ENCODE data around the gene ZNF318.

The ZNF318 gene

DNA sequence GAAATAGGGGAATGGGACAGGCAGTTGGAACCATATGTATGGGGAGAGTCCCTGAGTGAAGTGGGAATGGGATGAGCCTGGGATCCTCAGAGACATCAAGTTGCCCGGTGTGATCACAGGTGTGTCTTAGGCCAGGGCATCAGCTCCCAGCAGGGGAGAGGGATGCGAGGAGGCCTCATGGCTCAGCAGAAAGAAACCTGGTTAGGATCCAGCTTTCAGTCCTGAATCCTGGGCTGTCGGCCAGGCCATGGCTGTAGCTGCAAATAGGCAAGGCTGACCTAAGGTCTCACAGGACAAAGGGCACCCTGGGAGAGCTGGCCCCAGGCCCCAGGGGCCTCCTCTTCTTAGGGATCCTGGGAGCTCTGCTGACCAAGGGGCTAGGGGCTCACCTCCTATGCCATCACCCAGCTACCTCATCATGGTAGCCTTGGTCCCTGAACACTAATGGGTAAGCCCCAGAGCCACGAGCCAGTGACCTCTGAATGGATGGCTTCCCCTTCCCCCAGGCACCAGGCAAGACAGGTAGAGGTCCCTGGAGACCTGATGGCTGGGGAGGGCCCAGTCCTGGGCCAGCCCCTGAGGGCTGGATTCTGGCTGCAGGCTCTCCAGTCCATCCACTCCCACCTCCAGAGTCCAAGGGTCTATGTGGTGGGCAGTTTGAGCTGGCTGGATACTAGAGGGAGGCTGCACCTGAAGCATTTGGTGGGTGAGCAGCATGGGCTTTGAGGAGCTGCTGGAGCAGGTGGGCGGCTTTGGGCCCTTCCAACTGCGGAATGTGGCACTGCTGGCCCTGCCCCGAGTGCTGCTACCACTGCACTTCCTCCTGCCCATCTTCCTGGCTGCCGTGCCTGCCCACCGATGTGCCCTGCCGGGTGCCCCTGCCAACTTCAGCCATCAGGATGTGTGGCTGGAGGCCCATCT, 71.5 kb downstream of the ZNF318 start, which contains the start of gene SLC22A7:
TSS of gene SLC22A7 (plus strand) at position 617 of the 921 bp plus-strand sequence. CDS start at position 716, 99 bp downstream.
- DNase-seq: no peak

DNA sequence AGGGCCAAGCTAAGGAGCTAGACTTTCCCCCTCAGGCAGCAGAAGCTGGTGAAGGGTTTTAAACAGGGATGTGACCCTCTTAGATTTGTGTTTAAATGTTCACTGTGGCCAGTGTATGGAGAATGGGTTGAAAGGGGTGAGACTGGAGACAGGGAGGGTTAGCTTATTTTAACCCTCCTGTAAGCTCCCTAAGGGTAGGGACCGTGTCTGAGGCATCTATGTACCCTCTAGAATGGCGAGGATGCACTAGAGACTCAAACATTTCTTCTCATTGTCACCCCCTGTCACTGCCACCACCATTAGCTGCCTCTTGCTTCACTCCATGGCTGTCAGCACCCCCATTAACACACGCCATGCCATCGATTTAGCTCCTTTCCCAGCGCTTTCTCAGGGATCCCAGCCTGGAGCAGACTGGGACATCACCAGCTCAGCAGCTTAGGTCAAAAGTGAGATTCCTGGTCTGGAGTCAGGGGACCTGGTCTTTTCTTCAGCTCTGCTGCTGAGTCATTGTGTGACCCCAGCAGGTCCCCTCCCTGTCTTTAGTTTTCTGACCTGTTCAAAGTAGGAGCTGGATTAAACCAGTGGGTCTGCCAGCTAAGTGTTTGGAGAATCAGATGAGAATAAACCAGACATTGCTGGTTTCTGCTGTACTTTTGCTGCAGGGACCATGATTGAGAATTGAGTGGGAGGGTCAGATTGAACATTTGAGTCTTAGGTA, 72.5 kb downstream of the ZNF318 start:
- DNase-seq: no peak

DNA sequence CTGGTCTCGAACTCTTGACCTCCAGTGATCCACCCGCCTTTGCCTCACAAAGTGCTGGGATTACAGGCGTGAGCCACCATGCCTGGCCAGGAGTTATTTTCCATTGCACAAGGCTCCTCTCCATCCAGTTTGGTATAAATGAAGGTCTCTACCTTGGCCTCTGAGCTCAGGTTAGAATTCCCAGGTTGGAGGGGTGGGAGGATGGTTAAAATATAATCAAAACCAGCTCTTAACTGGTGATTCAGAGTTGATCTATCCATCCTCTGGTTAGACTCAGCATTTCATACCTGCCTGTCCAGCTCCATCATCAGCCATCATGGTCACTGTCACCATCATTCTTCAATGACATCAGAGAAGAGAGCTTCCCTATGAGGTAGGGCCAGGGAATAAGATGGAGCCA, 74.0 kb downstream of the ZNF318 start:
- no peak for DNase-seq

DNA sequence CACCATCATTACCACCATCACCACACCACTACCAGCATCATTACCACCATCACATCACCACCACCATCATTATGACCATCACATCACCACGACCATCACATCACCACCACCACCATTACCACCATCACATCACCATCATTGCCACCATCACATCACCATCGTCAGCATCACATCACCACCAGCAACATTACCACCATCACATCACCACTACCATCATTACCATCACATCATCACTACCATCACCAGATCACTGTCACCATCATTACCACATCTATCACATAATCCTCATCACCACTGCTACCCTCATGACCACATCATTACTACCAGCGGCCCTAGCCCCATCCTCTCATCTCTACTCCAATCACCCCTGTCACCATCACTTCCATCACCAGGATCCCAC, 74.9 kb downstream of the ZNF318 start:
- DNase-seq: no peak

DNA sequence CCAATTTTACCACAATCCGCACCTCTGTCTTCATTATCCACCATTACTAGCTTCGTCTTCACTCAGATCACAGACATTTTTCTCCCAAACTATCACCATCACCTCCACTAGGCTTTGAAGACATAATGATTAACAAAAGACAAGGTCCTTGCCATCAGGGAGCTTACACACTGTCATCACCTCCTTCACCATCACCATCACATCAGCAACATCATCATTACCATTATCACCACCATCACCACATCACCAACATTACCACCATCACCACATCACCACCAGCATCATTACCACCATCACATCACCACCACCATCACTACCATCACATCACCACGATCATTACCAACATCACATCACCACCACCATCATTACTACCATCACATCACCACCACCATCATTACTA, 75.7 kb downstream of the ZNF318 start:
- no peak for DNase-seq

DNA sequence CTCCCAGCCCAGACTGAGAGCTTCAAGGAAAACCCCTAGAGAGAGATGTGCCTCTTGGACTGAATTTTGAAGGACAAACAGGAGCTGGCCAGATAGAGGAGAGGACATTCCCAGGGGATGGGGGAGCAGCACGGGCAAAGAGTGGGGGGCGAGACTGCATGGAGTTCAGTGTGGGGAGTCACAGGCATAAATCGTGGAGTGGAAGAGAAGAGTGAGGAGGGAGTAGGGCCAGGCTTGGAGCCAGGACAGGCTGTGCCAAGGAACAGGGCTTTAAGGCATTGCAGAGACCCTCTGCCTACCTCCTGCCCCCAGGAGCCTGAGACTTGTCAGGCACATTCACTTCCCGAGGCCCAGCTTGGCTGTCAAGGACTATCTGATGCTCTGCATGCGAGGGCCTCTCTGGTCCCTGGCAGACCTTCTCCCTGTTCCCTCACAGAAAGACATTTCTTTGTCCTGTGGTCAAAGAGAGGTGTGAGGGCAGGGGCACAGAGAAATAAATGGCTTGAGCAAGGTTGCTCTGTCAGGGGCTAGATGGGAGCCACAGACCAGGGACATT, 76.6 kb downstream of the ZNF318 start:
- DNase-seq: no peak

DNA sequence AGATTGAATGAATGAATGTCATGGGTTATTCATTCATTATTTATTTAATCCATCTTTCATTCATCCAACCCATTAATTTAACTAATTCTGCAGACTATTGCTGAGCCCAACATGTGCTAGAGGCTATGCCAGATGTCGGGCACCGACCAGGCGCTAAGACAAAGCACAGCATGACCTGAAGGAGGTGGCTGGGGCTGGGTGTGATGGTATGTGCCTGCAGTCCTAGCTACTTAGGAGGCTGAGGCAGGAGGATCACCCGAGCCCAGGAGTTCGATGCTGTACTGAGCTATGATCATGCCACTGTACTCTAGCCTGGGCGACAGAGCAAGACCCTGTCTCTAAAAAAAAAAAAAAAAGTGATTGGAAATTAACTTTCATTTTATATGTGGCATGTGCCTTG, 77.1 kb downstream of the ZNF318 start:
- DNase-seq: no peak

DNA sequence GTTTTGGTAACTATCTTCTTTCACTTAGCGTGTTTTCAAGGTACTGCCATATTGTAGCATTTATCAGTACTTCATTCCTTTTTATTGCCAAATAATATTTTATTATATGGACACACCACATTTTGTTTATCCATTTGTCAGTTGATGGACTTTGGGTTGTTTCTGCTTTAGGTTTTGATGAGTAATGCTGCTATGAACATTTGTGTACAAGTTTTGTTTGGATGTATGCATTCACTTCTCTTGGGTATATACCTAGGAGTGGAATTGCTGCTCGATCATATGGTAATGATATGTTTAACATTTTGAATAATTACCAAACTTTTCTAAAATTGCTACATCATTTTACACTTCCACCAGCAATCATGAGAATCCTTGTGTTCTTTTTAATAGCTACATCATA, 77.7 kb downstream of the ZNF318 start:
- no peak for DNase-seq

DNA sequence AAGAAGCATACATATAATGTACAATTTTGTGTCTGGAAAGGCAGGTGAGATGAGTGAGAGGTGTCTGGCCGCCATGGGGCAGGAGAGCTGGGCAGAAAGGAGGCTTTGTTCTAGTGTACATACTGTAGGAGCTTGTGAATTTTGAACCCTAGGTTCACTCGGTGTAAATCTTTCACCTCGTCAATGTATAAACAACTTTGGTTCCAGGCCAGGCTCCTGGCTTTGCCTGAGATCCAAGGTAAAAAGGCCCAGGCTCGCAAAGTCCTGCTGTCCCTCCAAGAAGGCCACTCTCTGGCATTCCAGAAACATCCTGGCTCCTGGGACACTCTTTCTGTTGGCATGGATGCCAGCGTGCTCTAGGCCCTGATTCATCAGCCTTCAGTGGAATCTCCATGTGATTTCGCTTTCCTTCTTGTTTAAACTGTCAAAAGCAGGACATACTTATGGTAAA, 78.5 kb downstream of the ZNF318 start:
- DNase-seq: no peak

DNA sequence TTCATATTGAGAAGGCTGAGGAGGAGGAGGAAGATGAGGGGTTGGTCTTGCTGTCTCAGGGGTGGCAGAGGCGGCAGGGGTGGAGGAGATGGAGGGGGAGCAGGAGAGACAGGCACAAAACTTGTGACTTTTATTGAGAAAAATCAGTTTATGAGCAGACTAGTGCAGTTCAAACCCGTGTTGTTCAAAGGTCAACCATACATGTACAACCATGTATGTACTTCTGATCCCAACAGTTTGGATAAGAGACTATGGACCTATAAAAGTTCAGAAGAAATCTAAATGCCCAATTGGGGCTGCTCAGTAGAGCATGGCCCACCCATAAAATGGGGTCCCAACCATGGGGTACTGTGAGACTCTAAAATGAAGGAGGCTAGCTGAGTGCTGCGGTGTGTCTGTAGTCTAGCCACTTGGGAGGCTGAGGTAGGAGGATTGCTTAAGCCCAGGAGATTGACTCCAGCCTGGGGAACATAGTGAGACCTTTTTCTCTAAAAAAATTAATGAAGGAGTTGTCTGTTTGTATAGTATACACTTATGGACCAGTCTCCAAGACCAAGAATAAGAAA, 79.0 kb downstream of the ZNF318 start:
- DNase-seq: no peak

DNA sequence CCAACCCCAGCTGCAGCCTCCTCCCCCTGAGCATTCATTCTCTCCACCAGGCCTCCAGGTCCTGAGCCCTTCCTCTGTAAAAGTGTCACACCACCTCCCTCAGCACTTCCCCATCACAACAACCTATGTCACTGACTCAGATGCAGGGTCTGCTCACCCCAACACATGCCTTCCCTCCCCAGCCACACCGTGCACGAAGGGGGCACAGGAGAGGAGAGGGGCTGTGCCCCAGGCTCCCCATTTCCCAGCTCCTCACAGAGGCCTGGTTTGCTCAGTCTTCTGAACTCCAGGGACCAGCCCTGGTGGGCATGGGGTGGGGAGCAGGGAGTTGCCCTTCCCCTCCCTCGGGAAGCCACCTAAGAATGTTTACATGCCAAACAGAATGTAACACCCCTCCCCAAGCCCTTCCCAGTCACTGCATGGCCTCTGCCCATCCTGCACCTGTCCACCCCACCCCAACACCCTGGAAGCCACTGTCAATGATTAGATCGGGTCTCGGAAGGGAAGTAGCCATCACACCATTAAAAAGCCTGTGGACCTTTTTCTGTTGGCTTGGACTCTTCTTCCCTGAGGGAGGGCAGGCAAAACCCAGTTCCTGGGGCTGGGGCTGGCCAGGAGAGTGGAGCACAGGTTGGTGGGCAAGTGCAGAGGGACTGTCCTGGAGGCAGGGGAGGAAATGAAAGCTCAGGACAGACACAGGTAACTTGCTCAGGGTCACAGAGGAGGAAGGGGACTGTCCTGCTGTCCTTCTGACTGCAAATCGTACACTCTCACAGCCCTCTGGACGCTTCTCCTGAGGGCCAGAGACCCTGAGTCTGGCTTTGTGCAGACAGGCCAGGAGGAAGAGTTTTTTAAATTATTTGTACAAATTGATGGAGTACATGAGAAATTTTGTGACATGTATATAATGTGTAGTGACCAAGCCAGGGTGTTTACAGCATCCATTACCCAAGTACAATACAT, 81.4 kb downstream of the ZNF318 start:
- DNase-seq: no peak

DNA sequence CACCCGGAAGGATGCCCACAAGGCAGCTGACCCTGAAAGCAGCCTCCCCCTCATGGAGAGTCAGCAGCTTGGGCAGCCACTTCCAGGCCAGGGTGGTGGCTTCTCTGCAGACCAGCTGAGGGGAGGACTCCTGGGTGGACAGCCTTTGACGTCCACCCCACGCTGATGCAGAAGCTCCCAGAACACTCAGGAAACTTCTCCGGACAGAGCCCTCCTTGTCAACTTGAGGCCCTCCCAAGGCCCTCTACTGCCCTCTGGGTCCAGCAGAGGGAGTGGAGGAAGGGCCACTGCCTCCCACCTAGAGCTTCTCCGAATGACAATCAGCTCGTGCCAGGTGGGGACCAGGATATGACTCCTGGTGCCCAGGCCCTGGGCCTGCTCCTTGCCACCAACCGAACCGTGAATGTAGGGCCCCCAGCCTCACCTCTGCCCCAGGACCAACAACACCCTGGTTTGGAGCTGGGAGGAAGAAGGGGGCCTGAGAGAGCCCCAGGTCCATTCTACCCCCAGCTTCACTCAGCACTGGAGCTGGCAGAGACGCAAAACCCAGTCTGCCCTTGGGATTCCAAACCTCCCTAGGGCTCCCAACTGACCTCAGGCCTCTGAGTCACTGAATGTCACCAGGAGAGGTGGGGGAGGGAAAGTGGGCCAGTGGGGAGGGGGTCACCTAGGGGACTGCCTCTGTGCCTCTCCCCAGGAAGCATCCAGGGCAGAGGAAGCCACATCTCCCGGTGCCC, 82.3 kb downstream of the ZNF318 start:
- DNase-seq: no peak

DNA sequence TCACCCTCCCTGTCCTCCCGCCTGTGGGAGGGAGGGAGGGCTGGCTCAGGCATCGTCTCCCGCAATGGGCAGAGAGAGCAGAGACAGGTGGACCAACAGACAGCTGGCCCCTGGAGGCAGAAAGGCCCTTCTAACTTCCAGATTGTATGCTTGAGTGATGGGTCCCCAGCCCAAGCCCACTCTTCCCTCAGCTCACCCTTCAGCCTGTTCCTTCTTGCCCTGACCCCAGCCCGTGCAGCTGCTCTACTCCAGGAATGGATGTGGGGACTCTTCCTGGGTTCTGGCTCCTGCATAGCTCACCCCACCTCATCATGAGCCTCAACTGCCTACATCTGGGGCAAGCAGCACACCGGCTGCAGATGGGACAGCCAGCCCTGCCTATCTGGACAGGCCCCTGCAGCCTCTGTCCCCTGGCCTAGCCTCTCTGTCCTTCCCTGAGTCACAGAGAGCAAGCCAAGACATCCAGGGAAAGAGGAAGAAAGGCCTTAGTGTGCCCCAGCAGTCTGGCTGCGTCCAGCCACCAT, 82.9 kb downstream of the ZNF318 start:
- no peak for DNase-seq
